CD4-positive, CD25-positive, alpha-beta regulatory T cell (primary cell): Measurements from ENCODE around the gene TARBP2. TPM values are rescaled to one million over a fixed set of nuclear protein-coding genes. Genes with fewer than 3 reads are reported as not detected.

Experiments
- ATAC-seq, 2 donors: fragments of 150-1000 bp; cut with Tn5 transposase; one replicate each; pipeline ENCODE4 v1.10.0; 2021; ENCODE audit warnings: low read depth in 2 of 2, moderate number of reproducible peaks in 2 of 2, moderate library complexity in 1 of 2
- DNase-seq, 3 donors: peaks; one replicate each; pipeline versions ENCODE4 v3.0.0 to v3.0.0-alpha.2; 2012 to 2022; ENCODE audit warnings: mixed read lengths in 1 of 3
- H3K27ac ChIP-seq: one replicate; pipeline ENCODE4 v1.7.0; 2013; ENCODE audit warnings: mild to moderate bottlenecking, low read length; ENCODE audit not compliant: insufficient read depth, poor library complexity, severe bottlenecking
- H3K27me3 ChIP-seq: one replicate; pipeline ENCODE4 v1.7.0; 2013; ENCODE audit warnings: low read length; ENCODE audit not compliant: control insufficient read depth, insufficient read depth
- H3K36me3 ChIP-seq: one replicate; pipeline ENCODE4 v1.7.0; 2013; ENCODE audit warnings: mild to moderate bottlenecking, low read length, moderate library complexity; ENCODE audit not compliant: control insufficient read depth, insufficient read depth
- H3K4me1 ChIP-seq: 2 replicates; pipeline ENCODE4 v1.7.0; 2013; ENCODE audit warnings: mild to moderate bottlenecking, low read length; ENCODE audit not compliant: insufficient read depth, control insufficient read depth, poor library complexity, severe bottlenecking
- H3K4me3 ChIP-seq: one replicate; pipeline ENCODE4 v1.7.0; 2013; ENCODE audit warnings: low read depth, mild to moderate bottlenecking, low read length, moderate library complexity
- H3K9me3 ChIP-seq, 2 experiments: 1 replicate in 1 of 2; 2 replicates in 1 of 2; pipeline ENCODE4 v1.7.0; 2013; ENCODE audit warnings: low read length in 2 of 2, mild to moderate bottlenecking in 1 of 2, moderate library complexity in 1 of 2; ENCODE audit not compliant: control insufficient read depth in 2 of 2
- H3K27ac Mint-ChIP-seq, 3 donors: one replicate each; pipeline ENCODE4 v1.8.0; 2020 to 2022; ENCODE audit warnings: mild to moderate bottlenecking in 3 of 3, mixed read lengths in 3 of 3, moderate library complexity in 2 of 3
- H3K27me3 Mint-ChIP-seq: one replicate; pipeline ENCODE4 v1.8.0; 2022; ENCODE audit warnings: mild to moderate bottlenecking, mixed read lengths
- H3K36me3 Mint-ChIP-seq: one replicate; pipeline ENCODE4 v1.8.0; 2020; ENCODE audit warnings: mixed read lengths
- H3K4me1 Mint-ChIP-seq, 4 donors: one replicate each; pipeline ENCODE4 v1.8.0; 2020 to 2022; ENCODE audit warnings: mixed read lengths in 4 of 4, mild to moderate bottlenecking in 1 of 4
- H3K4me3 Mint-ChIP-seq, 4 donors: one replicate each; pipeline ENCODE4 v1.8.0; 2020 to 2022; ENCODE audit warnings: mild to moderate bottlenecking in 4 of 4, mixed read lengths in 4 of 4, moderate library complexity in 3 of 4
- H3K9me3 Mint-ChIP-seq, 7 donors: one replicate each; pipeline ENCODE4 v1.8.0; 2020 to 2022; ENCODE audit warnings: mixed read lengths in 7 of 7, mild to moderate bottlenecking in 3 of 7, moderate library complexity in 2 of 7
- polyA plus RNA-seq, 4 donors: library from polyadenylated mRNA; unstranded; fragments of 300-500 nt; fragmentation: Illumina TruSeq; gene quantifications; one replicate each; pipeline ENCODE4 v1.2.3, GENCODE V29; 2021
- total RNA-seq: library from RNA; stranded (reverse); gene quantifications from one replicate; pipeline ENCODE4 v1.2.3, GENCODE V29; 2022

The TARBP2 gene
- total and polyA plus RNA-seq, 5 donors from 2014 or later = 22.5 to 29.1 (median 25.1) TPM

DNA sequence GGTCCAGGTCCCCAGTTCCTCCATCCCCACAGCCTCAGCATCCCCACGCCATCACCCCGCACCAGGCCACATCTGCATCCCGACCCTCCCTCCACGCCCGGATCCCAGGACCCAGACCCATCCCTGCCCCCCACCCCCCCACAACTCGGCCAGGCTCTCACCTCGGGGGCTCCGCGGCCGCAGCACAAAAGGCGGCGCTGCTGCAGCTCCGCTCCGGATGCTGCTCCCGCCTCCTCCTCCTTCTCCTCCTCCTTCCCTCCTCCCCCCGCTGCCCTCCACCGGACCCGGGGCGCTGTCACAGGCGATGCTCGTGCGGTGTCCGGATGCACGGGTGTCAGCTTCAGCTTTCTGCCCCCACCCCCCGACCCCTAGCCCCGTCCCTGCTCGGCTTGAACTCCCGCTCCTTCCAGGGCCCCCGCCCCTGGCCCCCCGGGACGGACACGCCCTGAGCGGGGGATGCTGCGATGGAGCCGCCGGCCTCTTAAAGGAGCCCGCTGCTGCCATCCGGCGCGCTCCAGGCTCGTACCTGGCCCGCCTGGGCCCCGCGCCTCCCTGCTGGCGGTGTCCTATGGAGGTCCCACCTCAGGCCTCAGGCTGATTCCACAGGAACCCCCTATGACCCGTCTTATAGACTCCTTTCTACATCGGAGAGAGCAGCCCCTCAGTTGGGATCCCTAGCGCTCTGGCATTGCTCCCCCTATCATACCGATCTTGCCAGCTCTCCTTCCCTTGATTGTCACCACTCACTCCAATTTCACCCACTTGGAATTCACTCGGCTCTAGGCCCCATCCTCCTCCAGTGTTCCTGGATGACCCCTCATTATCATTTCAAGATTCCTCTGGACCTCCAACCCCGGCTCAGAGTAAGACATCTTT is 1.6 kb upstream of the TARBP2 start, which contains the start of gene MAP3K12:
TSS of gene MAP3K12 (minus strand) at position 193 of the 876 bp plus-strand sequence. CDS start 12,067 bp downstream, outside the sequence.
- Histone ChIP-seq H3K27me3 (no peaks in the 10 kb centered on the region), H3K9me3 (no peaks in the 10 kb centered on the region), H3K4me3 (peak within 1 kb of the TSS; percentile 77), H3K27ac (peak within 1 kb of the TSS; percentile 99), H3K4me1 (peaks cover 38% of the 10 kb centered on the region), H3K36me3 (peaks cover under 1% of the 10 kb centered on the region)
- no peaks in the 10 kb centered on the region for H3K9me3 Mint-ChIP-seq
- H3K4me1 Mint-ChIP-seq = peaks cover 0 to 63% (median 29%) of the 10 kb centered on the region in 4 donors
- peak within 1 kb of the TSS; percentile 90 to 97 (median 94) for H3K4me3 Mint-ChIP-seq
- peaks cover 4% of the 10 kb centered on the region for H3K36me3 Mint-ChIP-seq
- DNase-seq (peak; percentile 61 to 74 (median 67)), ATAC-seq (no peak)
- peak within 1 kb of the TSS; percentile 96 to 98 (median 98) for H3K27ac Mint-ChIP-seq
- no peaks in the 10 kb centered on the region for H3K27me3 Mint-ChIP-seq

DNA sequence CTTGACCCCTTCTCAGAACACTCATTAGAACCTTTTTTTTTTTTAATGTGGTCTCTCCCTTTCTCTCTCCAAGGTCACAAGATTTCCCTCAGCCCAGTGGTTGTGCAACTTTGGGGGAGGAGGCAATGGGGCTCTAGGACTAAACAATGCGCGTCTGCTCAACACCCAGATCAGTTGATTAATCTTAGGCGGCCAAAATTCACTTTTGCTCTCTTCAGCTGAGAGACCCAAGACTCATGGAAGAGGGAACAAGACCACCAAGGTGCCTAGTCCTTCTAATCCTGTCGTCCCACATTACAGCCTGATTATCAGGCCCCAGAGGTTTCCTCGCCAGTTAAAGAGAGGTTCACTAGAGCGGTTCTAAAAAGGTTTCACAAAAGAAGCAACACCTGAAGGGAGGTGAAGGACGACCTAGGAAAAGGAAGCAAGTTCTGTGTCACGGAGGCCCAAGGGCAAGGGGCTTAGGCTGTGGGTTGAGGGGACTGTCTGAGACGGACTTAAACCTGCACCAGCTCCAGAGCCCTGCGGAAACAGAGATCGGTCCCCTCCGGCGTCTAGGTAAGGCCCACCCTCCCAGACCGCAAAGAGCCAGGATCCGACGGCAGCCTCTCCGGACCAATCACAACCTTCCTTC is 824 bp upstream of the TARBP2 start:
- Mint-ChIP-seq H3K4me3 (peak overlapping the region; percentile 90 to 97 (median 94)), H3K36me3 (peaks cover 9% of the 10 kb centered on the region), H3K4me1 (peaks cover 0 to 65% (median 29%) of the 10 kb centered on the region in 4 donors), H3K27me3 (no peaks in the 10 kb centered on the region), H3K27ac (peak overlapping the region; percentile 96 to 98 (median 98)), H3K9me3 (no peaks in the 10 kb centered on the region)
- DNase-seq (no peak), ATAC-seq (no peak)
- Histone ChIP-seq H3K4me1 (peaks cover 38% of the 10 kb centered on the region), H3K27me3 (no peaks in the 10 kb centered on the region), H3K27ac (peak overlapping the region; percentile 99), H3K9me3 (no peaks in the 10 kb centered on the region), H3K4me3 (peak overlapping the region; percentile 77), H3K36me3 (peaks cover 8% of the 10 kb centered on the region)

DNA sequence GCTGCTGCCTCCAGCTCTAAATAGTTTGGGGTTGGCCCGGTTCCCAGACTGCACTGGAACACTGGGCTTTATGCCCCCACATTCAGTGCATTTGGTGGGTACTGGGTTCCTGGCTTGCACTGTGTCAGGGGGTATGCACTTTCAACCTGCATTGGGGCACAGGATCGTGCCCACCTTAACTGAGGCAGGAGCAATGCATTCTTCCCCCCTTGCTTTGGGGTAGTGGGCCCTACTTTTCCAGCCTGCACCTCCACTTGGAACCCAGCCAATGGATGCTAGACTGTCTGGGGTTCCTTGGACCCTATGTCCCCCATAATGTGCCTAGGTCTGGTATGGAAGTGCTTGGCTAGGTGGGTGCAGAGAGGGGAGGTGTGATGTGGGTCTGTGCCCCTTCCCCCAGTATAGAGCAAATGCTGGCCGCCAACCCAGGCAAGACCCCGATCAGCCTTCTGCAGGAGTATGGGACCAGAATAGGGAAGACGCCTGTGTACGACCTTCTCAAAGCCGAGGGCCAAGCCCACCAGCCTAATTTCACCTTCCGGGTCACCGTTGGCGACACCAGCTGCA is 615 bp downstream of the TARBP2 start:
- H3K27ac Mint-ChIP-seq = peak overlapping the region; percentile 96 to 98 (median 98)
- peaks cover 0 to 54% (median 25%) of the 10 kb centered on the region in 4 donors for H3K4me1 Mint-ChIP-seq
- DNase-seq (no peak), ATAC-seq (no peak)
- H3K9me3 ChIP-seq = no peaks in the 10 kb centered on the region
- H3K27me3 ChIP-seq = no peaks in the 10 kb centered on the region
- H3K4me3 ChIP-seq = peak overlapping the region; percentile 77
- H3K36me3 ChIP-seq = peaks cover 22% of the 10 kb centered on the region
- H3K4me1 ChIP-seq = peaks cover 38% of the 10 kb centered on the region
- peak overlapping the region; percentile 99 for H3K27ac ChIP-seq
- no peaks in the 10 kb centered on the region for H3K27me3 Mint-ChIP-seq
- H3K4me3 Mint-ChIP-seq = peak overlapping the region; percentile 90 to 97 (median 94)
- peaks cover 15% of the 10 kb centered on the region for H3K36me3 Mint-ChIP-seq
- no peaks in the 10 kb centered on the region for H3K9me3 Mint-ChIP-seq

DNA sequence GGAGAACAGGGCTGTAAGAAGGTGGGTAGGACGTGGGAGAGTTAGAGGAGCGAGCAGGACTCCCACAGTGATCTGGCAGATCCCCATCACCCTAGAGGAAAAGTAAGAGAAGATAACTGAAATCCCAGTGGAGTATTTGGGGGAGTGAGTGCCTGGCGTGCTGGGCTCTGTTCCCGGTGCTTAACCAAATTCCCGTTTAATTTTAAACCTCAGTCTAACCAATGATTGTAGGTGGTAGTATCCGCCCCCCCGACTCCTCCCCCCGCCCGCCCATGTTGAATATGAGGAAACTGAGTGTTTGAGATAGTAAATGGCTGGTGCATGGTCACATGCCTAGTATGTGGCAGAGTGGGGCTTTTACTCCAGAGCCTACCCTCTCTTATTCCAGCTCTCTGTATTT is 1.2 kb downstream of the TARBP2 start:
- peaks cover 15% of the 10 kb centered on the region for H3K36me3 Mint-ChIP-seq
- no peaks in the 10 kb centered on the region for H3K9me3 Mint-ChIP-seq
- Histone ChIP-seq H3K9me3 (no peaks in the 10 kb centered on the region), H3K27me3 (no peaks in the 10 kb centered on the region), H3K4me1 (peaks cover 36% of the 10 kb centered on the region), H3K4me3 (no peak overlapping the region), H3K27ac (no peak overlapping the region), H3K36me3 (peaks cover 26% of the 10 kb centered on the region)
- ATAC-seq (no peak), DNase-seq (no peak)
- H3K4me1 Mint-ChIP-seq = peaks cover 0 to 50% (median 21%) of the 10 kb centered on the region in 4 donors
- H3K27me3 Mint-ChIP-seq = no peaks in the 10 kb centered on the region
- H3K27ac Mint-ChIP-seq = peak overlapping the region; percentile 76 to 98 (median 96)
- peak overlapping the region in 3 of 4 donors; percentile 57 to 94 (median 93) for H3K4me3 Mint-ChIP-seq

DNA sequence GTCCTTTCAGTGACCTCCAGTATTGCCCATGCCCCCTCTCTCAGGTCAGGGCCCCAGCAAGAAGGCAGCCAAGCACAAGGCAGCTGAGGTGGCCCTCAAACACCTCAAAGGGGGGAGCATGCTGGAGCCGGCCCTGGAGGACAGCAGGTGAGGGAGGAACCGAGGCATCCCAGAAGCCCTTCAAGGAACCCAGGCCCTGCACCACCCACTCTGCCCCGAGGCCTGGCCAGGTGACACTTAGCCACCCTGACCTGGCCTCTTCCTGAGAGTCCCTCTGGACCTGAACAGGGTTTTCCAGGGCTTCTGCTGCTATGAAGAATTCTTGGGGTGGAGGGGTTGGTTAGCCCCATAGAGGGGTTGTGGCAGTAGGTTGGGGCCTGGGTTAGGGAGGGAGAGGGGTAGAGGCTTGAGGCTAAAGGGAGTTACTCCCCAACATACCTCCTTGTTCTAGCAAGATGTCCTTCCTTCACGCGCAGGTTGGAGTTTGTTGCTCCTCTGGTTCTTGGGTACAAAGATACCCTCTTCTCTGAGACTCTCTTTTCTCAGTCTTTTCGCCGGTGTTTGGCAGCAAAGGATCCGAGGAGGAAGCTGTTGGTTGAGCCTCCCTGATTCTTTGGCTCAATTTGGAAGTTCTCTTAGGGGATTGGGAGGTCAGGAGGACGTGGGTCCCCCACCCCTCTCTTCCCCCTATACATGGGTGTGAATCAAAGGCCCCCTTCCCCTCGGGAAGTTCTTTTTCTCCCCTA is 2.1 kb downstream of the TARBP2 start:
- no peak for ATAC-seq
- DNase-seq = no peak
- no peaks in the 10 kb centered on the region for H3K9me3 Mint-ChIP-seq
- H3K27ac Mint-ChIP-seq = peak overlapping the region in 2 of 3 donors; percentile 20 to 74
- H3K9me3 ChIP-seq = no peaks in the 10 kb centered on the region
- H3K4me3 Mint-ChIP-seq = peak overlapping the region in 2 of 4 donors; percentile 17 to 94
- no peak overlapping the region for H3K27ac ChIP-seq
- H3K27me3 ChIP-seq = no peaks in the 10 kb centered on the region
- no peaks in the 10 kb centered on the region for H3K27me3 Mint-ChIP-seq
- peaks cover 31% of the 10 kb centered on the region for H3K4me1 ChIP-seq
- H3K4me1 Mint-ChIP-seq = peaks cover 0 to 47% (median 18%) of the 10 kb centered on the region in 4 donors
- H3K4me3 ChIP-seq = no peak overlapping the region
- peaks cover 15% of the 10 kb centered on the region for H3K36me3 Mint-ChIP-seq
- peaks cover 26% of the 10 kb centered on the region for H3K36me3 ChIP-seq

DNA sequence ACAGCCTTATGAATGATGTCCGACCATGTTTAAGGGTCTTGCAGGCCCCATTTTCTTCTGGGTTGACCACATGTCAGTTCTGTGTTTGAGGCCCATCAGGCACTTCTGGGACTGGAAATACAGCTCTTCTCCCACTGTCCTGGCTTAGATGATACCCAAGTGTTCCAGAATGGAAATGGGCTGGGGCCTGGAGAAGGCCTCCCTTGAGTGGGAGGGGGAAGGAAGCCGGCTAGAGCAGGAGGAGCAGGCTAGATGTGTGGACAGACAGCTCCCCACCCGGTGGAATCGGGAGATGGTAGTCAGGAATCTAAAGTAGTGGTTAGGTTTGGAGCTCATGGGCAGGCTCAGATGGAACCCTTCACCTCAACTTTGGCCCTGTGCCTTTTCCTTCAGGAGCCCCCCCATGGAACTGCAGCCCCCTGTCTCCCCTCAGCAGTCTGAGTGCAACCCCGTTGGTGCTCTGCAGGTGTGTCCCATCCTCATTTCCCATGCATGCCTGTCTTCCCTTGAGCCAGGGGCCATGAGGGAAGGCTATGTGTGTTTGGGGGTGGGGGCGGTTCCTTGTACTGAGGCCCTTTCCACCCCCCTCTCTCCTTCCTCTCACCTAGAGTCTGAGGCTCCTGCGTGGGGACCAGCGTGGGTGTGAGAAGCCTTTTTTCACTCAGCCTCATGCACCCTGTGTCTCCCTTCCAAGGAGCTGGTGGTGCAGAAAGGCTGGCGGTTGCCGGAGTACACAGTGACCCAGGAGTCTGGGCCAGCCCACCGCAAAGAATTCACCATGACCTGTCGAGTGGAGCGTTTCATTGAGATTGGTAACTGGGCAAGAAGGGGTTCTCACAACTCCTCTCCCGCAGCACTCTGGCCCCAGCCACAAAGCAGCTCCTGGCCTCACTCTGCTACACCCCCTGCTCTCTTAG is 3.2 kb downstream of the TARBP2 start:
- H3K4me1 Mint-ChIP-seq = peaks cover 5 to 43% (median 22%) of the 10 kb centered on the region in 4 donors
- peaks cover 26% of the 10 kb centered on the region for H3K36me3 ChIP-seq
- H3K36me3 Mint-ChIP-seq = peaks cover 15% of the 10 kb centered on the region
- ATAC-seq (no peak), DNase-seq (no peak)
- H3K9me3 Mint-ChIP-seq = no peaks in the 10 kb centered on the region
- H3K4me3 ChIP-seq = no peak overlapping the region
- H3K27me3 Mint-ChIP-seq = no peaks in the 10 kb centered on the region
- no peak overlapping the region for H3K27ac Mint-ChIP-seq
- H3K4me1 ChIP-seq = peaks cover 27% of the 10 kb centered on the region
- H3K27me3 ChIP-seq = no peaks in the 10 kb centered on the region
- no peaks in the 10 kb centered on the region for H3K9me3 ChIP-seq
- peak overlapping the region in 2 of 4 donors; percentile 19 to 21 for H3K4me3 Mint-ChIP-seq
- H3K27ac ChIP-seq = peak overlapping the region; percentile 14
